NB4 (cell line): ENCODE measurements around the gene MROH7.

Experiments
- DNase-seq: peaks from one replicate; pipeline ENCODE4 v3.0.0; 2010; ENCODE audit warnings: low read depth
- H3K4me3 ChIP-seq: one replicate; pipeline ENCODE4 v1.5.1; 2011; ENCODE audit warnings: mild to moderate bottlenecking, low read depth, low read length, moderate library complexity
- MYC ChIP-seq: IDR thresholded peaks from 2 replicates; pipeline ENCODE4 v1.6.1; 2011; ENCODE audit warnings: low read depth, low read length
- POLR2A ChIP-seq: IDR thresholded peaks from 2 replicates; pipeline ENCODE4 v1.6.1; 2011; ENCODE audit warnings: mild to moderate bottlenecking; ENCODE audit not compliant: insufficient read length; ENCODE audit errors: extremely low read depth
- TF ChIP-seq, protein P1 (sequence below): IDR thresholded peaks from one replicate; pipeline ENCODE4 v1.5.1; 2012; ENCODE audit warnings: low read depth, low read length
- TF ChIP-seq, protein P2 (sequence below): IDR thresholded peaks from 2 replicates; pipeline ENCODE4 v1.6.1; 2011; ENCODE audit warnings: low read depth, low read length

The MROH7 gene

DNA sequence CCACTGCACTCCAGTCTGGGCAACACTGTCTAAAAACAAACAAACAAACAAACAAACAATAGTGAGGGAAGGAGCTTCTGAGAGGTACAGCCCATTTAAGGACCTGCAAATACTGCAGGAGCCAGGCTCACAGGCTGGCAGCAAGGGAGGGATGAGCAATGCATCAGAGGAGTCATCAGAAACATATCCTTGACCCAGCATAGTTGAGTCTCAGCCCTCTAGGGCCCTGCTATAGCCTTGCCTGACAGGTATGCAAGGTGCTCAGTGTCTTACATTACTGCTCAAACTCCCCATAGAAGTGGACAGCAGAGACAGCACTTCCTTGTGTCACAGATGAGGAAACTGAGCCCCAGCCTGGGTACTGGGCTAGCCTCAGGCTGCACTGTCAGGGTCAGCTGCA, 66.8 kb downstream of the MROH7 start:
- H3K4me3 ChIP-seq: no peak overlapping the region
- no peak for DNase-seq
- TF ChIP-seq MYC (no peak), POLR2A (no peak)
- TF ChIP-seq, protein P1, sequence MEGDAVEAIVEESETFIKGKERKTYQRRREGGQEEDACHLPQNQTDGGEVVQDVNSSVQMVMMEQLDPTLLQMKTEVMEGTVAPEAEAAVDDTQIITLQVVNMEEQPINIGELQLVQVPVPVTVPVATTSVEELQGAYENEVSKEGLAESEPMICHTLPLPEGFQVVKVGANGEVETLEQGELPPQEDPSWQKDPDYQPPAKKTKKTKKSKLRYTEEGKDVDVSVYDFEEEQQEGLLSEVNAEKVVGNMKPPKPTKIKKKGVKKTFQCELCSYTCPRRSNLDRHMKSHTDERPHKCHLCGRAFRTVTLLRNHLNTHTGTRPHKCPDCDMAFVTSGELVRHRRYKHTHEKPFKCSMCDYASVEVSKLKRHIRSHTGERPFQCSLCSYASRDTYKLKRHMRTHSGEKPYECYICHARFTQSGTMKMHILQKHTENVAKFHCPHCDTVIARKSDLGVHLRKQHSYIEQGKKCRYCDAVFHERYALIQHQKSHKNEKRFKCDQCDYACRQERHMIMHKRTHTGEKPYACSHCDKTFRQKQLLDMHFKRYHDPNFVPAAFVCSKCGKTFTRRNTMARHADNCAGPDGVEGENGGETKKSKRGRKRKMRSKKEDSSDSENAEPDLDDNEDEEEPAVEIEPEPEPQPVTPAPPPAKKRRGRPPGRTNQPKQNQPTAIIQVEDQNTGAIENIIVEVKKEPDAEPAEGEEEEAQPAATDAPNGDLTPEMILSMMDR: no peak
- TF ChIP-seq, protein P2, sequence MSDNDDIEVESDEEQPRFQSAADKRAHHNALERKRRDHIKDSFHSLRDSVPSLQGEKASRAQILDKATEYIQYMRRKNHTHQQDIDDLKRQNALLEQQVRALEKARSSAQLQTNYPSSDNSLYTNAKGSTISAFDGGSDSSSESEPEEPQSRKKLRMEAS: no peak

DNA sequence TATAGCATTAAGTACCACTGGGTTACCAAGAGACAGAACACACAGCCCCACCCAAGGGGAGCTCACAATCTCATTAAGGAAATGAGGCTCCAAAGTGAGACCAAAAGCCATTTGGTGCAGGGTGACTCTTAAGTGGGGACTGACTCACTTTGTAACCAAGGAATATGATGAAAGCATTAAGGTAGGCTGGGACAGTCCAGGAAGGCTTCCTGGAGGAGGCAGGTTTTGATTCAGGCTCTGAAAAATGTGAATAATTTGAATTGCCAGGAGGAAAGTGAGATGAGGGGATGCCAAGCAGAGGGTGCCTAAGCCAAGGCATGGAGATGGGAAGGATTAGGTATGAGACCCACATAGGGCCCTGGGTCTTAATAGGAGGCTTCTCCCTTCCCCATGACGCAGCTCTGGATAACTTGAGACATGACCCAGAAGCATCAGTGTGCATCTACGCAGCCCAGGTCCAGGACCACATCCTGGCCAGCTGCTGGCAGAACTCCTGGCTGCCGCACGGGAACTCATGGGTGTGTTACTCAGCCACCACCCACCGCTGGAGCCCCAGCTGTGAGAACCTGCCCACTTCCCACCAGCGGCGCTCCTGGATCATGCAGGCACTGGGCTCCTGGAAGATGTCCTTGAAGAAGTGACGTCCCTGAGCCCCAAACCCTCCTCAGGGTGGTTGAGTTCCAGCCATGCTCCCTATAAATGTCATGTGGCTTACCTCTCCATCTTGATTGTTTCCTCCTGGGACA, 68.1 kb downstream of the MROH7 start:
- no peak overlapping the region for H3K4me3 ChIP-seq
- no peak for DNase-seq
- TF ChIP-seq POLR2A: no peak
- TF ChIP-seq, protein P2: no peak
- no peak for TF ChIP-seq MYC
- TF ChIP-seq, protein P1: no peak

DNA sequence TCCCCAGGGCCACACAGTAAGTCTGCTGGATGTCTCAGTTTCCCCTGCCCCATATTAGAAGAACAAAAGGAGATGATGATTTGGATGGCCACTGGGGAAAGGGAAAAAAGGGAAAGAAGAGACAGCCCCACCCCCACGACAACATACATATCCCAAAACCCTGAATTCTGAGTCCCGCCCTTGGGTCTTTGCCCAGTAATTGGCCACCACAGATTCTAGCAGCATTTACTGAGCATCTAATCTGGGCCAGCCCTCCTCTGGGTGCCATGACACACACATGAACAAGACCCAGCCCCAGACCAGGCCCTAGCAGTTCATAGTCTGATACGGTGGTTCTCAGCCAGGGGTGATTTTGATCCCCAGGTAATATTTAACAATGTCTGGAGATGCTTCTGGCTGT, 68.8 kb downstream of the MROH7 start:
- no peak for DNase-seq
- TF ChIP-seq POLR2A (no peak), MYC (no peak)
- TF ChIP-seq, protein P1: no peak
- TF ChIP-seq, protein P2: no peak
- no peak overlapping the region for H3K4me3 ChIP-seq

DNA sequence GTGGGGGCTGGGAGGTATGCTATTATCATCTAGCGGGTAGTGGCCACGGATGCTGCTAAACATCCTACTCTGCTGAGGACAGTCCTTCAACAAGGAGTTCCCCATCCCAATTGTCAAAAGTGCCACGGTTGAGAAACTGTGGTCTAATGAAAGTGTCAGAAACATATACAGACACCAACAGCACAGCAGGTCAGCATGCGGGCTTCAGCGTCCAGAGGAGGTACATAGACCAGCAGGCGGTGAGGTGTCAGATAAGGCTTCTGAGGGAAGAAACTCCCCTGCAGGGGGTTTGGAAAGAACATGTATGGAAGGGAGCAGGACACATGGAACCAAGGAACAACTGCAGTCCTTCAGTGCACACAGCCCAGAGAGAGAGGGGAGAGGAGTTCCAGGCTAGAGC, 69.3 kb downstream of the MROH7 start:
- no peak overlapping the region for H3K4me3 ChIP-seq
- TF ChIP-seq, protein P2: no peak
- TF ChIP-seq, protein P1: no peak
- TF ChIP-seq POLR2A (no peak), MYC (no peak)
- DNase-seq: no peak

DNA sequence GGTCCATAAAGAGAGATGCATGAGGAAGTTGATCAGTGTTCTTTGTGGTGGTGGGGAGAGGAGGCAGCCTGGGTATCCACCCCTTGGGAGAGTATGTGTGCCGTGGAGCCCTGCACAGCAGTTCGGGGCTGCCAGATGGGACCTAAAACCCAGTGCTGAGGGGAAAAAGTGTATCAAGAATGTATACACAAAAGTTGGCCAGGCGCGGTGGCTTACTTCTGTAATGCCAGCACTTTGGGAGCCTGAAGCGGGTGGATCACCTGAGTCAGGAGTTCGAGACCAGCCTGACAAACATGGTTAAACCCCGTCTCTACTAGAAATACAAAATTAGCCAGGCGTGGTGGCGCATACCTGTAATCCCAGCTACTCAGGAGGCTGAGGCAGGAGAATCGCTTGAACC, 70.0 kb downstream of the MROH7 start:
- TF ChIP-seq, protein P2: no peak
- TF ChIP-seq POLR2A: no peak
- TF ChIP-seq, protein P1: no peak
- no peak for TF ChIP-seq MYC
- no peak overlapping the region for H3K4me3 ChIP-seq
- no peak for DNase-seq

DNA sequence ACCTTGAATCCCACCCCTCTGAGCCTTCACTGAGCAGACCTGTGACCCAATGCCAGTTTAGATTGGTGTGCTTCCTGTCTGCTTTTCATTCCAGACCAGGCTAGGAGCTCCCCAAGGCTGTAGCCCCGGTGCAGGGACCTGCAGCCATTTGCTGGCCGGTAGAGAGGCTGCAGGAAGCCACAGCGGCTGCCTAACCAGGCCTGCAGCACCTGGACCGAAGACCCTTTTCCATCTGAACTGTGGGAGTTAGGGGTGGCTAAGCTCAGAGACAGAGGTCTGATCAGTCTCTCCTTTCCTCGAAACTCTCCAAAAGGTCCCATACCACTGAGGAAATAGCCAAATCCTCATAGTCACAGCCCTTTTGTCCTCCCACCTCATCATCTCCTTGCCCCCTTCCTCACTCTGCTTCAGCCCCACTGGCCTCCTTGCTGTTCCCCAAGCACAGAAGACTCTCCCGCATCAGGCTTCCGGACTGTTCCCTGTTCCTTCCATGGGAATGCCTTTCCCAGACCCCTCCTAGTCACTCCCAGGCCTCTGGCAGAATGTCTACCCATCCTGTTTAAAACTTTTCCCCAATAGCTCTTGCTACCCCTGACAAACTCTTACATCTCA, 73.4 kb downstream of the MROH7 start:
- H3K4me3 ChIP-seq: no peak overlapping the region
- TF ChIP-seq, protein P1: no peak
- TF ChIP-seq, protein P2: no peak
- TF ChIP-seq MYC (no peak), POLR2A (no peak)
- no peak for DNase-seq
